ENCODE measurements around the gene CHAT. TPM values are rescaled to one million over a fixed set of nuclear protein-coding genes. Genes with fewer than 3 reads are reported as not detected.
"Not testable (repeated sequence)": the region's sequence is repeated elsewhere in the genome, so short reads cannot be mapped to it uniquely, and the experiment has no call there.

Gene CHAT
- polyA plus RNA-seq, 12 donors = not detected

- DNase-seq = no peak
Observed at GRCh38 chr10:49652421-49653272, 38.8 kb downstream of the CHAT start.

DNA sequence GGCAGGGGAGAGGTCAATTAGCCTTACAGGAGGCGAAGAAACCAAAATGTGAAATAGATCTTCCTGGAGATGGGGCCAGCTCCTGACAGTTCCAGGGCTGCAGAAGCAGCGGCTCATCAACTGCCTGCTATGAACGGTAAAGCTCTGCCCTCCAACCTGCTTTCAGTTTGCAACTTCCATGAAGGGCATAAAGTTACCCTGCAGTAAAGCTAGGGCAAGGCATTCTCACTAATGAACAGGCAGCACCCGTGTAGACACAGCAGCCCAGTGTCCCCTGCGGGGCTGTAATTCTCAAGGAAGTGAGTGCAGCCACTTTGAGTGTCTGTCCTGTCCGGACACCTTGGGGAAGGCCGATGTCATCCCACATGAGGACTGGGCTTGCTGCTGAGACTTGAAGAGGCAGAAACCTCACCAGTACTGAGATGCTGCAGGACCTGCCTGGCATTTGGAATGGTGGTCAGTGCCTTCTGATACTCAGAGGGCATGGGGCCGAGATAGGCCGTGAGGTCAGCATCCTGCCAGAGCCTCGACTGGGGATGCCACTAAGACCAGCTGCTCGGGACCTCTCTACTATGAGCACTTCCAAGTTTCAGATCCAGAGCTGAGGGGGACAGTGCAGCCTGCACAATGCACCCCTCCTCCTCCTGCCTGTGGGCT, 39.6 kb downstream of the CHAT start:
- no peak for DNase-seq

DNA sequence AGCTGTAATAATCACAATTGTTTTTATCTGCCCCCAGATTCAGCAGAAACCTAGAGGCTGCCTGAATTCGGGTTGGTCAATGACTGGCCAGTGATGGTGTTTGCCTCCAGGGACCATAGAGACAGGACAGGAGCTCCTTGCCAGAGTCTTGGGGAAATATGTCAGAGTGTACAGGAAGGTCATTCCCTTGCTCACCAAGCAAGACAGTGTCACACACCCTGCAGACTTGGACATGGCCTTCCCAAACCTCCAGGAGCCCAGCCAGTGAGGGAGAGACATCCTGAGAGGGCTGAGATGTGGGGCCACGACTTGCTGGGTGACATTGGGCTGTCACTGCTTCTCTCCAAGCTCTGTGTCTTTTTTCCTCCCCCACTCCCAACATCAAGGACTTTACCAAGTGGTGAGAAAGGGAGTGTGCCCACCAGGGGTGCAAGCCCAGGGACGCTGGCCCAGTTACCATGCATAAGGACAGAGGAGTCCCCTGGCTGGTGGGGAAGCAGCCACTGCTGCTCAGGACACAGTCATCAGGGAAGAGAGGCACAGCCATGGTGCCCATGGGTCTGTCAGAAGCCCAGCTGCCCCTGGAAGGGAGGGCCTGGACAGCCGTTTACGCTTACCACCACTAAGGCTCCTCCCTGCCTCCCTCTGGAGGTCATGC, 40.3 kb downstream of the CHAT start:
- no peak for DNase-seq

DNA sequence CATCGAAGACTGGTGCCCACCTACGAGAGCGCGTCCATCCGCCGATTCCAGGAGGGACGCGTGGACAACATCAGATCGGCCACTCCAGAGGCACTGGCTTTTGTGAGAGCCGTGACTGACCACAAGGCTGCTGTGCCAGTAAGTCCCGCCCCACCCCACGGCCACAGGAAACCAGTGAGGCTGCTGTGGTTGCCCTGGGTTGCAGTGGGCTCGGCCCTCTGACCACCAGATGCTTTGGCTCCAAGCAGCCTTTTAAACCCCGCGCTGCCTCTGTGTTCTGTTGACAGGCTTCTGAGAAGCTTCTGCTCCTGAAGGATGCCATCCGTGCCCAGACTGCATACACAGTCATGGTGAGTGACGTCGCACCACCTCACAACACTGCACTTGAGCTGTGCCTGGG, 41.3 kb downstream of the CHAT start:
- no peak for DNase-seq

DNA sequence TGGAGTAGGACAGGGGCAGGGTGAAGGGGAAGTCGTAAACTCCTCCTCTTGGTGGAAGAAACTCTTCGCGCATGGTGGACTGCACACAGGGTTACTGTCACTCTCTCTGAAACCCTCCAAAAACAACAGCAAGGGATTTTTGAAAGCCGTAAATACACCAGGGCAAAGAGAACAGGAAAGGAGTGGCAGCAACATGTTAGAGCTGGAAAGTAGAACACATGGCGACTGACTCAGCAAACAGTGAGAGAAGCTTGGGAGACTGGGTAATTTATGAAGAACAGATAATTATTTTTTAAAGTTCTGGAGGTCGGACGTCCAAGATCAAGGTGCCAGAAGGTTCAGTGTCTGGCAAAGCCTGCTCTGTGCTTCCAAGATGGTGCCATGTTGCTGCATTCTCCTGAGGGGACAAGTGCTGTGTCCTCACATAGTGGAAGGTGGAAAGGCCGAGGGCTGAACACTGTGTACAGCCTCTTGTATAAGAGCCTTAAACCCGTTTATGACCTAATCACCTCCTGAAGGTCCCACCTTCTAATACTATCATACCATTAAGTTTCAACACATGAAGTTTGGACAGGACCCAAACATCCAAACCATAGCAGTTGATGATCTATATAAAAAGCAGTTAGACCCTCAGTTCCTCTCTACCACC, 43.1 kb downstream of the CHAT start:
- no peak for DNase-seq

- no peak for DNase-seq
Observed at GRCh38 chr10:49657606-49658005, 43.8 kb downstream of the CHAT start.

- DNase-seq = no peak
Observed at GRCh38 chr10:49661140-49661856, 47.5 kb downstream of the CHAT start.

- no peak for DNase-seq
Observed at GRCh38 chr10:49662169-49662830, 48.5 kb downstream of the CHAT start.

DNA sequence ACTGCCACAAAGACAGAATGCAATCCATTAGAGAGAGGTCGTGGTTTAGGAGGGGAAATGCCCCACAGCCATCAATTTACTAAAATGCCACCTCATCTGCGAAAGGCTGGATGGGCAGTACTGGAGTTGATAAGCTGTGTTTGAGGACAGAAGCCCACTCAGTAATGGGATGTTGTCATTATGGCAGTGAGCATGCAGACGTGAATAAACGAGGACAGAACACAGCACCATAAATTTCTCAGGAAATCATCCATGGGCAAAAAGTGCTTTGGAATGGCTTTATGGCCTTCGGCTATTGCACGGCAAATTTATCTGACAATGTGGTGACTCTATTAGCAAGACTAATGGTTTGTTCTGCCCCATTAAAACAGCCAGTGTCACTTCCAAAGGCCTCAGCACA, 49.8 kb downstream of the CHAT start:
- DNase-seq = no peak

GRCh38 chr10:49664006-49664841, 50.4 kb downstream of the CHAT start:
- no peak for DNase-seq

GRCh38 chr10:49664842-49665355, 51.1 kb downstream of the CHAT start:
- DNase-seq = no peak

DNA sequence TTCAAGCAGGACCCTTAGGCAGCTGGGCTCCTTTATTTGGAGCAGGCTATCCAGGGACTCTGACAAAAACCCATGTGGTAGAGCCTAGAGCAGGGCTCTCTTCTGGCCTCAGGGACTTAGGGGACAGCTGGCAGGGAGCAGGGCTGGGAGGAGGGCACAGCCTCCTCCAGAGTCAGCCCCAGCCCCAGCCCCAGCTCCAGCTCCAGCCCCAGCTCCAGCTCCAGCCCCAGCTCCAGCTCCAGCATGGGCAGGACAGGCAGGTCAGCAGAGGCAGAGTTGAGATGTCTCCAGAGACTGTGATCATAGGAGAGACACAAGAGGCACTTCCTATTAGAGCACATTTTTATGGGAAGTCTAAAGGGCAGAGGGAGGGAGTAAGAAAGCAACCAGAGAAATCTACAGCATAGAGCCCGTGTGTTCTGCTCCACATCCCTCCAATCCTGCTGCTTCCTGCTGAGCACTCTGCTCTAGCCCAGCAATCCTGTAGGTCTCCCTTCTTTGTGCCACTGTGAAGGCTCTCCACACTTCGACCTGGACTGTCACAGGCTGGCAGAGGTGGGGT, 52.3 kb downstream of the CHAT start:
- DNase-seq = no peak

GRCh38 chr10:49666685-49667084, 52.8 kb downstream of the CHAT start:
- DNase-seq = no peak

DNA sequence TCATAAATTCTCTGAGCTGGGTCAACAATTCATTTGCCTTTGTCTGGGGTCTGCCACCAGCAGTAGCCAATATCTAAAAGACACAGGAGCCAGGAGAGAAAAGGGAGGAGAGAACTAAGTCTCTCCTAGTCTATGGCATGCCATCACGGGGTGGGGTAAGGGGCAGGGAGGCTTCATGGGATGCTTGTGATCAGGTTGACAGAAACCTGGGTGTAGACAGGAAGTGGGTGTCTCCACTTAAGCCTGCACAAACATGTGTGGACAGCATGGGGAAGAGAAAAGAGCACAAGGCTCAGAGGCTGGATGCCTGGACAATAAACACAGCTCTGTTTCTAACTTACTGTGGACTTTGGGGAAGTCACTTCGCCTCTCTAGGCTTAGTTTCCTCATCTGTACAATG, 54.2 kb downstream of the CHAT start:
- DNase-seq = no peak

DNA sequence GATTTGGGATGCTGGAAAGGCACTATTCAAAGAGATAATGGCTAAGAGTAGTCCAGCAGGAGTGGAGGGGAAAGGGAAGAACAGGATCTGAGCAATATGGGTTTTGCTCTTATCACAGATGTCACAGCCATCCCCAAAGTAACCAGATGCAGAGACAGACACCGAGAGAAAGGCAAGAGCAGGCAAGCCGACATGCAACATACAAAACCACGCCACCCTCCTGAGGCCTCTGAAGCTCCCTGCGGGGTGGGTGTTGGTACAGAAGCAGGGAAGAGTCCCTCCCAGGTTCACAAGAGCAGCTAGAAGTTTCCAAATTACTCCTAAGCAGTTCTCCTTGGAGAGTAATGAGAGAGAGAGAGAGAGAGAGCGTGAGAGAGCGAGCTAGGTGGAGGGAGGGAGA, 54.8 kb downstream of the CHAT start:
- DNase-seq = no peak

- DNase-seq = no peak
Observed at GRCh38 chr10:49678827-49679479, 65.1 kb downstream of the CHAT start.

GRCh38 chr10:49679480-49679893, 65.7 kb downstream of the CHAT start, which contains the start of gene C10orf53:
TSS of gene C10orf53 (plus strand) at chr10:49679651. CDS start at chr10:49679698, 47 bp downstream.
- DNase-seq = no peak

DNA sequence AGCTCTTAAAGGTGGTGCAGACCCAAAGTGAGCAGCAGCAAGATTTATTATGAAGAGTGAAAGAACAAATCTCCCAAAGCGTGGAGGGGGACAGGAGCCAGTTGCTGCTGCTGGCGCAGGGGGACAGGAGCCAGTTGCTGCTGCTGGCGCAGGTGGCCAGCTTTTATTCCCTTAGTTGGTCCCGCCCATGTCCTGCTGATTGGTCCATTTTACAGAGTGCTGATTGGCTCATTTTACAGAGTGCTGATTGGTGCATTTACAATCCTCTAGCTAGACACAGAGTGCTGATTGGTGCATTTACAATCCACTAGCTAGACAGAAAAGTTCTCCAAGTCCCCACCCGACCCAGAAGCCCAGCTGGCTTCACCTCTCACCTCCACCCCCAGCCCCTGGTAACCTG, 68.6 kb downstream of the CHAT start:
- not testable (repeated sequence) for DNase-seq

DNA sequence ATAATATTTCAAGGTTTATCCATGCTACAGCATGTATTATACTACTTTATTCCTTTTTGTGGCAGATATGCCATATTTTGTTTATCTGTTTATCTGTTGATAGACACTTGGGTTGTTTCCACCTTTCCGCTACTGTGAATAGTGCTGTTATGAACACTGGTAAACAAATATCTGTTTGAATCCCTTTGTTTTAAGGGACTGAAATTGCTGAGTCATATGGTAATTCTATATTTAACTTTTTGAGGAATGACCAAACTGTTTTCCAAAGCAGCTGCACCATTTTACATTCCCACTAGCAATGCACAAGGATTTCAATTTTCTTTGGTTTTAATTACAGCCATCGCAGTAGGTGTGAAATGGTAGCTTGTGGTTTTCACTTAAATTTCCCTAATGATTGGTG, 69.0 kb downstream of the CHAT start:
- DNase-seq = no peak
